HG02981 (cell line): ENCODE results near the gene SCYGR3.

ENCODE experiments used
- ATAC-seq: cut with Tn5 transposase; IDR thresholded peaks from one replicate; pipeline ENCODE4 v1.9.1; 2021; ENCODE audit warnings: mild to moderate bottlenecking, moderate library complexity; ENCODE audit not compliant: unreplicated experiment

Gene SCYGR3

GRCh38 chr2:227566012-227566411 is 48.6 kb downstream of the SCYGR3 start:
- no peak for ATAC-seq

- no peak for ATAC-seq
Measured at GRCh38 chr2:227565080-227565479, 49.6 kb downstream of the SCYGR3 start.
